IPS DF 4.7 (cell line): ENCODE measurements around the gene SMYD1.

Source experiments
- DNase-seq: peaks from one replicate; pipeline ENCODE4 v3.0.0-alpha.2; 2013; ENCODE audit warnings: low spot score; ENCODE audit errors: extremely low read depth

Gene SMYD1

GRCh38 chr2:88087073-88087472 lies 19.4 kb downstream of the SMYD1 start:
- no peak for DNase-seq

GRCh38 chr2:88087763-88088162 lies 20.1 kb downstream of the SMYD1 start:
- no peak for DNase-seq

DNA sequence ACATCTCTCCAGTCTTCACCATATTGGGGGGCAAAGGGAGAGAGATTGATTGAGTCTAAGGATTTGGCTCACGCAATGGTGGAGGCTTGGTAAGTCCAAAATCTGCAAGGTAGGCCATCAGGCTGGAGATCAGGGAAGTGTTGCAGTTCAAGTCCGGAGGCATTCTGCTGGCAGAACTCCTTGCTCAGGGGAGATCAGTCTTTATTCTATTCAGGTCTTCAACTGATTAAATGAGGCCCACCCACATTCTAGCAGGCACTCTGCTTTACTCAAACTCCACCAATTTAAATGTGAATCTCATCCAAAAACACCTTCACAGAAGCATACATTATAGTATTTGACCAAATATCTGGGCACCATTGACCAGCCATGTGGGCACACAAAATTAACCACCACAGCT lies 21.4 kb downstream of the SMYD1 start:
- DNase-seq = no peak

DNA sequence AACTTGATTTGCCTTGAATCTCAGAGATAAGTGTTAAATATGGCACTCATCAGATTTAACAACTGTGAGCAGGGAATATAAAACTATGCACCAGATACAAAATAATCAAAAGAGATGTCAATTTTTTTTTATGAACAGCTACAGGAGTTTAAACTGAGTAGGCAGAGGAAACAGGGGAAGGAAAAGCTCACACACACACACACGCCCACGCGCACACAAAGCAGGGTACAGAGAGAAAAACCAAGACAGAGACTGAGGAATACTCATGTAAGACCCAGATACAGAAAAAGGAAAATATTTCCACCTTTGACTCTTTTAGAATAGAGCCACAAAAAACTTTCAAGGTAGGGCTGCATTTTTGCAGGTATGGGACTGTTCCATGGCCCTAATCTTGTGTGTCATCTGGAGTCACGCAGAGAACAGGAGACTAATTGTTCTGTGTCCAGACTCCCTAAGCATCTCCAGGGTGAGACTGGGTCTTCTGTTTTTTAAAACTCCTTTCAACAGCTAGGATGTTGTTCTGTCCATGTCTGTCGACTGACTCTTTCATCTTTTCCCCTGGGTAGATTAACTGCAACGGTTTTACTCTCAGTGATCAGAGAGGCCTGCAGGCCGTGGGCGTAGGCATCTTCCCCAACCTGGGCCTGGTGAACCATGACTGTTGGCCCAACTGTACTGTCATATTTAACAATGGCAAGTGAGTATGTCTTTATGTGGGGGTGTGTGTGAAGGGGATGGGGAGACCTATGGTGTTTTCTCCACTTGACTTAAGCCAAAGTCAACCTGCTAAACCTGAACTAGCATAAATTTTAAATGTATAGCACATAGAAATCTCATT lies 23.0 kb downstream of the SMYD1 start:
- no peak for DNase-seq

DNA sequence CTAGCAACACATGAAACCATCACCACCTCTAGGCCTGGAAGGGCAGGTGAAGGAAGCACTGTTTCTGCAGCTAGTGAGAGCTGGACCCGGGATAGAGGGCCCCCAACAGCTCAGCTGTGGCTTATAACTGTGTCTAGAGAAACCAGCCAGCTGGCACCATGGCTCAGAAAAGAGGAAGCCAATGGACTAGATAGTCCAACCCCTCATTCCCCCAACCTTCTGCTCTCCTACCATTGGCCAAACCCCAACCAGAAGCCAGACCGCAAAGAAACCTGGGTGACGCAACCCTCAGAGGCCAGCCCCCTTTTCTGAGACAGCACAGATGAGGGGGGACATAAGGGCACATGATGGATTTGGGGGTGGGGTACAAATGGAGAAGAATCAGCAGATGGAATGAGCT lies 24.3 kb downstream of the SMYD1 start:
- DNase-seq = no peak

- no peak for DNase-seq
Measured at GRCh38 chr2:88092773-88093172, 25.1 kb downstream of the SMYD1 start.

GRCh38 chr2:88095022-88095421 lies 27.4 kb downstream of the SMYD1 start:
- no peak for DNase-seq

- DNase-seq = no peak
Measured at GRCh38 chr2:88096708-88097107, 29.1 kb downstream of the SMYD1 start.

- DNase-seq = no peak
Measured at GRCh38 chr2:88097192-88097591, 29.6 kb downstream of the SMYD1 start.

GRCh38 chr2:88097891-88098557 lies 30.4 kb downstream of the SMYD1 start:
- no peak for DNase-seq

DNA sequence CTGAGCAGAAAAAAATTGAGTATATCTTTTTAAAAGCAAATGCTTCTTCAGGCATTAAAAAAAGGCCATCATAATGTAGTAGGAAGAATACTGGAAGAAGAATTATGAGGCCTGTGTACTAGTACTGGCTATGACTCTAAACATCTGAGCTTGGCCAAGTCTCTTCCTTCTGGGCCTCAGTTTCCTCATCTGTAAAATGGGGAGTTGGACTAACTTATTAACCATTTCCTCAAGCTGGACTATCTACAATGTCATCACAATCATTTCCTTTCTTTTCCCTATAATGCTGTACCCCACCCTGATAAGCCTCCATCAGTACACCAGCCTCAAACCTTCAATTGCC lies 30.9 kb downstream of the SMYD1 start:
- DNase-seq = no peak

DNA sequence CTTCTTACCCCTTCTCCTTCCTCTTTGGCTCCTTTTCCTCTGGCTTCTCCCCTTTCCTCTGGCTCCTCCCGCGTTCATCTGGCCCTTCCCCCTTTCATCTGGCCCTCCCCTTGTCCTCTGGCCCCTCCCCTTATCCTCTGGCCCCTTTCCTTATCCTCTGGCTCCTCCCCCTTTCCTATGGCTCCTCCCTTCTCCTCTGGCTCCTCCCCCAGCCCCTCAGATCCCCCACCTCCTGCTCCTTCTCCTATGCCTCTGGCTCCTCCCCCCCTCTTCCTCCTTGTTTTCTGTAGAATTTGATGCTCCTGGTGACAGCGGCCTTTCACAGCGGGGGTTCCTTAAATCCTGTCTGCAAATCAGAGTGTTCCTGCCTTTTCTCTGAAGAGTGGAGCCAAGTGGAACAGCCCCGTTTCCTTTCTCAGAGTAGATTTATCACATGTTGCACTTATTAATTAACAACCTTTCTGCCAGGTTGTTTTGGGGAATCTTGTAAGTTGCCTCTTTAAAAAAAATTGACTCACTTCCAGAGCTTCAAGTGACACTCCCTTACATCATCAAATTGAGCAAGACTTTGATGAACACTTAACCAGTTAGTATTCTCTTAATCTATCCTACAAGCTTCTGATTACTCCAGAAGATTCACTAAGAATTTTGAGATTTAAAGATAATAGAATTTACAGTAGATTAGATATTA lies 32.3 kb downstream of the SMYD1 start:
- DNase-seq = peak; percentile 94

DNA sequence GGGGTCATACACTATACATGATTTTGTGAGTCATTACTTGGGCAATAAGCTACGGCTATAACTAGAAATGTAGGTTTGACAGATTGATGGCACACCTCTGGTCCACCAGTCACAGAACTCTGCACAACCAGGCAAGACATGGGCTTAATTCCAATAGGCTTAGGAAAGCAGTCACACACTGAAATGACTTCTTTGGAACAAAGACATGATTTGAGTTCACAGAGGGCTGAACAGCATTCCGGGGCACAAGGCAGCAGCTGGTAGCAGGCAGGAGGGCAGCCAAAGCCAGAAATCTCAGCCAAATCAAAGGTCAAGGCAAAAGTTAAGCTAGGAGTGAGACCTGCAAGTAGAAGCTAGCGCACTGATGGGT lies 32.8 kb downstream of the SMYD1 start:
- DNase-seq = no peak

GRCh38 chr2:88108796-88109195 lies 41.2 kb downstream of the SMYD1 start:
- no peak for DNase-seq

- DNase-seq = no peak
Measured at GRCh38 chr2:88110830-88111229, 43.2 kb downstream of the SMYD1 start.

DNA sequence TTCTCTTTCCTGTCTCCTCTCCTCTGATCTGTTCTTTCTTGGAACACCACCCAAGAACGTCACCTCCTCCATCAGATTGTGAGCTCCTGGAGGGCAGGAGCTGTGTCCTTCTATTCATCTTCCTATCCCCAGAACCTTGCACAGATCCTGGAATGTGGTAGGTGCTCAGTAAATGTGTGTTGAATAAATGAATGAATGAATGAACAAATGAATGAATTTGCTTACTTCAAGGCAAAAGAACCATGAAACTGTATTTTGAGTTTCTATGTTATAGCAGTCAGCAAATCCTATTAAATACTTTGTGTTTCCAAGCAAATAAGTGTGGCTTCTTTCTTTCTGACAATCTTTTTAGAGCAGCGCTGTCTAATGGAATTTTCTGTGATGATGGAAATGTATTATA lies 45.4 kb downstream of the SMYD1 start:
- no peak for DNase-seq

DNA sequence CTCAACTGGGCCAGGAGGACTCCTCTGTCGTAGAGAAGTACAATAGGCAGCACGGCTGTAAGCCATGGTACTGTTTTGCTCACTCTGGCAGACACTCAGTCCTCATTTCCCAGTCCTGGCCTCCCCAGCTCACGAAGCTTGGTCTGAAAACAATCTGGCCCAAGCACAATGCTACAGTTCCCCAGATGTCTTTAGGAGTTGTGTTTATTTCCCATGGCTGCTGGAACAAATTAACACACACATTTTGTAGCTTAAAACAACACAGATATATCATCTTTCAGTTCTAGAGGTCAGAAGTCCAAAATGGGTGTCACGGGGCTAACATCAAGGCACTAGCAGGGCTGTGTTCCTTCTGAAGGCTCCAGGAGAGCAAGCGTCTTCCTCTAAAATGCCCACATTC lies 47.3 kb downstream of the SMYD1 start:
- DNase-seq = no peak

DNA sequence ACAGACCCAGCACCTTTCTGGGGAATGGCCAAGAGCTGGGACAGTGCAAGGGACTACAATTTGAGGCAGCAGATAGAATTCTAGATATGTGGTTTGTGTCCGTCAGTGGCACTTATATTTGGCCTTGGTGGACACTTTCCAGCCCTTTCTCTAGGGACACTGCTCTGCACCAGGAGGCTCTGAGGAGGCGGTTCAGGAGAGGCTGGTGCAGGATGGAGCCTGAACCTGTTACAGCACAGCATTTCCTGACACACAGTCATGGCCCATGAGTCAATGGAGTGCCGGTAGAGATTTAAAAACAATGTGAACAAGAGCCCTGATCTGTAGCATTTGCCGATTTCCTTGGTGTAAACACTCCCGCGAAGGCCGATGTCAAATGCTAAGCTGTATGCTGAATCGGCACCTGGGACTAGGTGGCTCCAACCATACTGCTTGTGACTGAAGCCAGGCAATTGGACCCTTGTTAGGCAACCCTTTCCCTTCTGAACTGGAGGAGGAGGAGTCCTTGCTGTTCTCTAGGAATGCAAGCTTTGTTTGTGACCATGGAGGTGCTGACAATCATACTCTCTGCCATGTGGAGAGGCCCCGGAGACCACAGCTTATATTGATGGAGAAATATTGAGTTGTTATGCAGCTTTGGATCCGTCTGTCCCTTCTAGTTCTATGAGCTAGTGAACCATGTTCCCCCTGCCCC lies 48.3 kb downstream of the SMYD1 start:
- no peak for DNase-seq

DNA sequence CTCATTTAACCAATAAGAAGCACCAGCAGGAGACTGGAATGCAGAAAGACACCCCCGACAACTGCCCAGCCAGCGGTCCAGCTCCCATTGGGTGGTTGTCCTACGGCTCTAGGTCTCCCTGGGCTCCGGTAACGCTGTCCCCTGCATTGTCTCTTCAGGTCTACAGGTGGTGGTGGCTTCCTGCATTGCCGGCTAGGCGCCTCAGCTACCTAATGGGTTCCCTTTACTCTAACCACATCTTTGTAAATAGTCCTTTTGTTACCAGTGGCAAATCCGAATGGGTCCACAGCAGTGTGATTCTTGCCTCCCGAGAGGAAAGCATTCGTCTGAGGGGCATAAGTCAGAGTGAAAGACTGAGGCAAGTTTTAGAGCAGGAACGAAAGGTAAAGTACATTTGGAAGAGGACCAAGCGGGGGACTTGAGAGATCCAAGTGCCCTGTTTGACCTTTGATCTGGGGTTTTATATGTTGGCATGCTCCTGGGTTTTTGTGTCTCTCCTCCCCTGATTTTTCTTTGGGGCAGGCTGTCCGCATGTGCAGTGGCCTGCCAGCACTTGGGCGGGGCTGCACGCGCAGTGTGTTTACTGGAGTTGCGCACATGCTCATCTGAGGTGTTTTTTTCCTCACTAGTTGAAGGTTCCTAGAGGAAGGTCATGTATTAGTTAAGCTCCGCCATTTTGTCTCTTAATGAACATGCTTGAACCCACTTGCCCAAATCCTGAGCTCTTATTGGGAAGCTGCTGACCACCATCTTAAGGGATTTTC lies 49.2 kb downstream of the SMYD1 start:
- DNase-seq = no peak

DNA sequence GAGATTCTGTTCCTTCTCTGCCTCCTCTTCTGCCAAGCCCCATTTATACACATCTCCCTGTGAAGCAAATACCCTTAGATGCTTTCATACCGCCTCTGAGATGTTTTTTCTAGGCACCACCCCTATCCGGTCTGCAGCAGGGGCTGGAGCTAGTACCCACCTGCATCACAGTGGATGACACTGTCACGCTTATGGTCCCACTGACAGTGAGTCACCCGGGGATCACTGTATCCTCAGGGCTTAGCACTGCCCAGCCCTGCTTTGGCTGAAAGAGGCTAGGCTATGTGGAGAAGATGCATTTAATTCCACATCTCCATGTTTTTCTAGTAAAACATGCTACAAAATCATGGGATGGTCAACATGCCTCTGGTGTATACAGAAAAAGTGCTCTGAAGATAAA lies 50.3 kb downstream of the SMYD1 start:
- DNase-seq = no peak

DNA sequence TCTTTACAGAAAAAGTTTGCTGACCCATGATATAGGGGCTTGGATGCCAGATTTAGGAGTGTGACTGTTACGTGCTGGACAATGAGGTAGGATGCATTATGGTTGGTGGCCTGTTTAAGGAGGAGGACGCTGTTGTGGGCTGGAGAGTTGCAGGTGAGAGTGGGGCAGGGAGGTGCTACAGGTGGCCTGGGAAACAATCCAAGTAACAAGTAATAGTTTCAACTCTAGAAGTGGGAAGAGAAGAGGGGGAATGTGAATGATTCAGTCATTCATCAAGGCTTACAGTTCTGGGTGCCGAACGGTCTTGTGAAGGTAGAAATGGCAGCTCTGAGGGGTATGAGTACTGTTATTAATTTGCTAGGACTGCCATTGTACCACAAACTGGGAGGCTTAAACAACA lies 54.1 kb downstream of the SMYD1 start:
- no peak for DNase-seq
